Measurements from ENCODE around the gene IL3RA.
"Not testable (repeated sequence)": the region's sequence is repeated elsewhere in the genome, so short reads cannot be mapped to it uniquely, and the experiment has no call there.

IL3RA gene

DNA sequence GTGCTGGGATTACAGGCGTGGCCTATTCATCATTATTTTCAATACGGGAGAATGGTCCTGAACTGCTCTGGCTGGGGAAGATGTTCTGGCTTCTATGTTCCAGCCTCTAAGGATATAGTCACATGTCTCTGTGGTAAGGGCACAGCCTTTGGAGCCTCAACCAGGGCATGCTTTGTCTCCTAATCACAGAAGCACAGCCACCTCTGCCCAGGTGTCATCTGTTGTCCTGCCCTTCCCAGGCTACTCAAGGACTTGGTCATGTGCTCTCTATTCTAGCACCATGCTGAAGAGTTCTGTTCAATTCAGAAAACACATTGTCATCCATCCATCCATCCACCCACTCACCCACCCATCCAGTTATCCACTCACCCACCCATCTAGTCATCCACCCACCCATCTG lies 86.6 kb downstream of the IL3RA start:
- TF ChIP-seq, protein P1, sequence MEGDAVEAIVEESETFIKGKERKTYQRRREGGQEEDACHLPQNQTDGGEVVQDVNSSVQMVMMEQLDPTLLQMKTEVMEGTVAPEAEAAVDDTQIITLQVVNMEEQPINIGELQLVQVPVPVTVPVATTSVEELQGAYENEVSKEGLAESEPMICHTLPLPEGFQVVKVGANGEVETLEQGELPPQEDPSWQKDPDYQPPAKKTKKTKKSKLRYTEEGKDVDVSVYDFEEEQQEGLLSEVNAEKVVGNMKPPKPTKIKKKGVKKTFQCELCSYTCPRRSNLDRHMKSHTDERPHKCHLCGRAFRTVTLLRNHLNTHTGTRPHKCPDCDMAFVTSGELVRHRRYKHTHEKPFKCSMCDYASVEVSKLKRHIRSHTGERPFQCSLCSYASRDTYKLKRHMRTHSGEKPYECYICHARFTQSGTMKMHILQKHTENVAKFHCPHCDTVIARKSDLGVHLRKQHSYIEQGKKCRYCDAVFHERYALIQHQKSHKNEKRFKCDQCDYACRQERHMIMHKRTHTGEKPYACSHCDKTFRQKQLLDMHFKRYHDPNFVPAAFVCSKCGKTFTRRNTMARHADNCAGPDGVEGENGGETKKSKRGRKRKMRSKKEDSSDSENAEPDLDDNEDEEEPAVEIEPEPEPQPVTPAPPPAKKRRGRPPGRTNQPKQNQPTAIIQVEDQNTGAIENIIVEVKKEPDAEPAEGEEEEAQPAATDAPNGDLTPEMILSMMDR (IDR thresholded peaks at IDR 0.05; ENCODE audit: borderline replicate concordance, insufficient read depth, low read depth, low read length): no peak
- no peak overlapping the region for H3K4me3 ChIP-seq (ENCODE audit: low read depth, low read length)

DNA sequence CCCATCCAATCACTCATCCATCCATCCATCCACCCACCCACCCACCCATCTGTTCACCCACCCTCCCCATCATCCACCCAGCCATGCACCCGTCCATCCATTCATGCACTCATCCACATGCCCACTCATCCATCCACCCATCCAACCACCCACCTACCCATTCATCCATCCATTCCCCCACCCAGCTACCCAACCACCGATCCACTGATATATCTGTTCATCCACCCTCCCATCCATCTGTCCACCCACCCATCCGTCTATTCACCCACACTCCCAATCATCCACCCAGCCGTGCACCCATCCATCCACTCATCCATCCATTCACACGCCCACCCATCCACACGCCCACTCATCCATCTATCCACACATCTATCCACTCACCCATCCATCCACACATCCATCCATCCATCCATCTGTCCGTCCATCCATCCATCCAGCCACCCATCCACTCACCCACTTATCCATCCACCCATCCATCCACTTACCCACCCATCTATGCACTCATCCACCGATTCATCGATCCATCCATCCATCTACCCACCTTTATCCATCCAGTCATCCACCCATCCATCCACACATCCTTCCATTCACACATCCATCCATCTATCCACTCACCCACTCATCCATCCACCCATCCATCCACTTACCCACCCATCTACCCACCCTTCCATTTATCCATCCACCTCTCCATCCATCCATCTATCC lies 87.7 kb downstream of the IL3RA start:
- TF ChIP-seq, protein P1 (IDR thresholded peaks at IDR 0.05; ENCODE audit: borderline replicate concordance, insufficient read depth, low read depth, low read length): no peak

DNA sequence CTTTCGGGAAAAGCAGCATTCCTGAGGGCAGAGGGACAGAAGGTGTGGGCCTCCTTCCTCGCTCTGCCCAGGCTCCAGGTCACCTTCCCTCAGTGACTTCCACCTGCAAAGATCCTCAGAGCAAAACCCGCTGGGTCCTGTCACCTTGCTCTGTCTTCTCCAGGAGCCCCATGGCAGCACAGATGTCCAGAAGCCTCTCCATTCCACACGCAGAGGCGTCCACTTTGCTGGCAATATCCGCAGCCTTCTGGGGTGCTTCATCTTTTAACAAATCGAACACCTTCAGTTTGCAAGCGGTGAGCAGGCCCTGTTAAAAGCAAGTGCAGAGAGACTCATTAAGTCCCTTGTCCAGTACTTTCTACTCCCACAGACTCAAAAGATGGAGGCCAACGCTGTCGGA lies 88.8 kb downstream of the IL3RA start:
- no peak overlapping the region for H3K4me3 ChIP-seq (ENCODE audit: low read depth, low read length)
- TF ChIP-seq, protein P1 (IDR thresholded peaks at IDR 0.05; ENCODE audit: borderline replicate concordance, insufficient read depth, low read depth, low read length): no peak

More for the DNA sequence above, 87.7 kb downstream of the IL3RA start:
- no peak overlapping the region for H3K4me3 ChIP-seq (ENCODE audit: low read depth, low read length)

DNA sequence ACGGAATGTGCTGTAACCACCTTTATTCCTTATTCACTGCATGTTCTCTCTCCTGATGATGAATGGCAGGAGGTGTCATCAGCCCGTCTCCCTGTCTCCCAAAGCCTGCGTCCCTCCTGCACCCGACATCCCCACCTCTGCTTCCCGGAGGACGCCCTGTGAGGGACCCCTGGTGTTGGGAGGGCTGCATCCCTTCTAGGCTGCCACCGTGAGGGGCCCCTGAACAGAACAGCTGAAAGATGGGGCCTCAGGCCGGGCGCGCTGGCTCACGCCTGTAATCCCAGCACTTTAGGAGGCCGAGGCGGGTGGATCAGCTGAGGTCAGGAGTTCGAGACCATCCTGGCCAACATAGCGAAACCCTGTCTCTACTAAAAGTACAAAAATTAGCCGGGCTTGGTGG lies 89.7 kb downstream of the IL3RA start:
- H3K4me3 ChIP-seq (ENCODE audit: low read depth, low read length): not testable (repeated sequence)

DNA sequence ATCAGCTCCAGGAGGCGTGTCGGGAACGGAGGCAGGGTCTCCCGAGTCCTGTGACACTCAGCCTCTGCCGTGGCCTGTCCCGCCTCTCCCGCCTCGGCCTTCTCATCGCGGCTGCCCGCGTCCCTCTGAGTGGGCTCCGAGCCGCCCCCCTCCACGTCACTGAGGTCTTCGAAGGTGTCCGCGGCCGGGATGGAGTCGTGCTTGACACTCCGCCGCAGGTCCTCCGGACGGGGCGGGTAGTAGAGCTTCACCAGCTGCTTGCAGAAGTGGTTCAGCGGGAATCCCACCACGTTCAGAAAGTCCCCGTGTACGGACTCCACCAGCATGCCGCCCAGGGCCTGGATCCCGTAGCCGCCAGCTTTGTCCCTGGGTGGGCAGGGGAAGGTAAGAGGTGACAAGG lies 91.2 kb downstream of the IL3RA start:
- no peak overlapping the region for H3K4me3 ChIP-seq (ENCODE audit: low read depth, low read length)

DNA sequence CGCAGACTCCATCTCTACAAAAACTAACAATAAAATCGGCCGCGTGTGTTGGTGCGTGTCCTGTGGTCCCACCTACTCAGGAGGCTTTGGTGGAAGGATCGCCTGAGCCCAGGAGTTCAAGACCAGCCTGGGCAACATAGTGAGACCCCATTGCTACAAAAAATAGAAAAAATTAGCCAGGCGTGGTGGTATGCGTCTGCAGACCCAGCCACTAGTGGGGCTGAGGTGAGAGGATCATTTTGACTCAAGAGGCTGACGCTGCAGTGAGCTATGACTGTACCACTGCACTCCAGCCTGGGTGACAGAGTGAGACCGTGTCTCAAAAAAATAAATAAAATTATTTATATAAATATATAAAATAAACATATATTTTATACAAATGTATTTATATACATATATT lies 93.9 kb downstream of the IL3RA start:
- TF ChIP-seq, protein P1 (IDR thresholded peaks at IDR 0.05; ENCODE audit: borderline replicate concordance, insufficient read depth, low read depth, low read length): no peak

More for the DNA sequence above, 91.2 kb downstream of the IL3RA start:
- TF ChIP-seq, protein P1 (IDR thresholded peaks at IDR 0.05; ENCODE audit: borderline replicate concordance, insufficient read depth, low read depth, low read length): no peak

More for the DNA sequence above, 93.9 kb downstream of the IL3RA start:
- H3K4me3 ChIP-seq (ENCODE audit: low read depth, low read length): no peak overlapping the region

Measured in GM12875 (cell line).